ENCODE results near the gene IL34.

- no peak for TF ChIP-seq CTCF (IDR thresholded peaks at IDR 0.05 in 2 of 3, conservative IDR thresholded peaks at IDR 0.05 in 1 of 3; ENCODE audit: borderline replicate concordance in 1 of 3, insufficient read depth in 1 of 3, low read depth in 2 of 3, low read length in 2 of 3)
- TF ChIP-seq SP1 (IDR thresholded peaks at IDR 0.05; ENCODE audit: low read depth) = no peak
- no peak for TF ChIP-seq POLR2A (IDR thresholded peaks at IDR 0.05; ENCODE audit: borderline replicate concordance, extremely low read depth, insufficient read depth, insufficient read length)
- no peak for TF ChIP-seq EGR1 (IDR thresholded peaks at IDR 0.05; ENCODE audit: low read depth)
- TF ChIP-seq POLR2AphosphoS5 (IDR thresholded peaks at IDR 0.05; ENCODE audit: low read depth, low read length) = no peak
- TF ChIP-seq CEBPB (IDR thresholded peaks at IDR 0.05; ENCODE audit: low read depth) = no peak
- no peak for TF ChIP-seq TCF7L2 (IDR thresholded peaks at IDR 0.05; ENCODE audit: borderline replicate concordance, extremely low read depth, insufficient read depth, insufficient read length)
Observed at GRCh38 chr16:70648606-70649005, 2.2 kb downstream of the IL34 start.

Data from HCT116 (cell line).